GM21423 (cell line): Measurements from ENCODE around the gene FAN1.
A peak's percentile ranks its signal among the peaks of the same experiment; 100 is the strongest.

Source experiments
- ATAC-seq: cut with Tn5 transposase; IDR thresholded peaks from one replicate; pipeline ENCODE4 v1.9.1; 2021; ENCODE audit warnings: mild to moderate bottlenecking, moderate library complexity; ENCODE audit not compliant: unreplicated experiment

Gene FAN1

GRCh38 chr15:30954674-30955073 is 51.0 kb downstream of the FAN1 start:
- ATAC-seq: no peak

DNA sequence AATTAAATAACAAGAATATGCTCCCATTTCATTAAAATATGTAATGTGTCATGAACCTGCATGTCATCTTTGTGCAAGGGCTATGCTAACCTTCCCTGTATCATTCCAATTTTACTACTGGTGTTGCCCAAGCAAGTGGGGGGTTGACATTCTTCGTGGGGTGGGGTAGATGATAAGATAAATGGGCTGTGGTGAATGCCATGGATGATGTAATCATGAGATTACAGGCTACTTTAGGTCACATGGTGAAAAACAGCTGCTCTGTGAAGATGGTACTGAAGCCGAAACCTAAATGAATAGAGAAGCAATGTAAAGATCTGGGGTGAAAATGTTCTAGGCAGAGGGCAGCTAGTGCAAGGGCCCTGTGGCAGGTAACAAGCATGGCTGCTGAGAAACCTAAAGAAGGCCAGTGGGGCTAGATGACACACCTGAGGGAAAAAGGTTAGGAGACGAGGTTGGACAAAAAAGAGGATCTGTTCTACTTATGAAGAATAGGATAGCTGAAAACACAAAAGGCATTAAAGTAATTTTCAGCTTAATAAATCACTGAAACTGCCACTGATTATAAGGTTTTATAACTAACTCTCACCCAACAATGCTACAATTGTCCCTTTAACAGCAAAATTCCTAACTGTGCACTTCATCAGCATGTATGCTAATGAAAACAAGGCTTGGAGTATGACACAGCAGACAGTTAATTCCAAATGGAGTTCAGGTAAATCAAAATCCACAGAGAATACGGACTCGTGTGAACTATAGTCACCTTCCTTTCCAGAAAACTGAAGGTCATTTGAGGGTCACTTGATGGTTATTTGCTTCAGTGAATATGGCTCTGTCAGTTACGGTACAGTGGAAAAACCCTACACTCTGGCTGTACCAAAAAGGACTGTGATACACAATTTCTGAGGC is 52.8 kb downstream of the FAN1 start:
- no peak for ATAC-seq

- no peak for ATAC-seq
These were observed 54.5 kb downstream of the FAN1 start for GRCh38 chr15:30958219-30958618.

DNA sequence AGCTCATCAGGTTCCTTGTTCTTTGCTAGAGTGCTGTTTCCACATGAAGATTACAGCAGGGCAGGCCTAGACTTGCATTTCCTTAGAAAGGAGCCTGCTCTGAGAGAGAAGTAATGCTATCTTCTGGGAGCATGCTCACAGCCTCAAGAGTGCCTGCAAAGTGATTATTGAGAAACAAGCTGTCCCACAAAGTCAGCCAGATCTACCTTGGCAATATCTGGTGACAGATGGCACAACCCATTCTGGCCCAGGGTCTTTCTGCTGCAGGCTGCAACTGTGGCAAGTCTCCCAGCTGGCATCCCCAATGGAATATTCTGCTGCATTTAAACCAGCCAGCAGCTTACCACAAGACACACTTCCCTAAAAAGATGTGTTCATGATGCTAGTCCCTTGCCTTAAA is 58.4 kb downstream of the FAN1 start:
- no peak for ATAC-seq

GRCh38 chr15:30962659-30963058 is 58.9 kb downstream of the FAN1 start:
- ATAC-seq: no peak

DNA sequence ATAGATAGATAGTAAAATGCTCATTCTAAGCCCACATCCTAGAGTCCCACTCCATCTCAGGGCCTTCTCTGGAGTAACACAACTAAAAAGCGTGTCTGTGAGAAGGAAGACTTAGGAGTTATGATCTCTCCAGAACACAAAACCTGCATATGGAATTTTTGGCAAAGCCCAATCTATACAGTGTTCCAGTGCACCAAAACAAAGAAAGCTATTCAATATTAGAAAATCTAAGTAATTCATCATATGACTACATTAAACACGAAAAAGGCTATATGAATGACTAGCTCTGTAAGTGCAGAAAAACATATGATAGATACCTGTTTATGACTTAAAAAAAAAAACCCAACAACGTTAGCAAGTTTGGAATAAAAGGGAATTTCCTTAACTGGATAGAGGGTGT is 60.0 kb downstream of the FAN1 start:
- ATAC-seq: no peak

DNA sequence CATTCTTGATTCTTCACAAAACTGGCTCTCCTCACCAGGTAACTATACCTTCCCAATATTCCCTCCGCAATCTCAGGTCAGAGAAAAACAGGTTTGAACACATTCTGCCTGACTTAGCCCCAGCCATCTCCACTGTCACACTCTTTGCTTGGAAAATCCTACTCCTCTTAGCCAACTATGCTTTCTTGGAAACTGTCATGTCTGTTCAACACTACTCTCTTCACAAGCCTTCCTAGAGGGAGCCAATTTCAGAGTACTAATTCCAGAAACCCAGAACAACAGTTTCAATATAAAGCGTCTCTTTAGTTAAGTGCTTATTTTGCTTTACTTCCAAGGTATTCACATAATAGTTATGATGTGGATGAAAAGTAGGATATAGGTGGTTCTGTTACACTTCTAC is 66.0 kb downstream of the FAN1 start:
- ATAC-seq: no peak

DNA sequence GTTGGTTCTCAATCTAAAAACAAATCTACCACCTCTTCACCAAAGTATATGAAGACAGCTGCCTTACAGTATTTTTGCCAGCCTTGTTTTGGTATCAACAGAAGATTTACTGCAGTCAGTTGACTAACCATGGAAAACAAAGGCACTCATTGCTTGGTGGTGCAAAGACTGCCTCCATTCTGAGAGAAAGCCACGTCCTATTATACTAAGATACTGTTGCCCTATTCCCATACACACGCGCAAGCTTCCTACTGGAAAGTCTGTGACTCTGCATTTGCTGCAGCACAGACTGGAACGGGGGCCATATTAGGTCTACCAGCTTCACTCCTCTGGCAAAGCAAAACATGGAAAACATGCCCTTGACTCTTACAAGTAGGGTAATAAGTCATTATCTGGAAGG is 69.7 kb downstream of the FAN1 start:
- no peak for ATAC-seq

DNA sequence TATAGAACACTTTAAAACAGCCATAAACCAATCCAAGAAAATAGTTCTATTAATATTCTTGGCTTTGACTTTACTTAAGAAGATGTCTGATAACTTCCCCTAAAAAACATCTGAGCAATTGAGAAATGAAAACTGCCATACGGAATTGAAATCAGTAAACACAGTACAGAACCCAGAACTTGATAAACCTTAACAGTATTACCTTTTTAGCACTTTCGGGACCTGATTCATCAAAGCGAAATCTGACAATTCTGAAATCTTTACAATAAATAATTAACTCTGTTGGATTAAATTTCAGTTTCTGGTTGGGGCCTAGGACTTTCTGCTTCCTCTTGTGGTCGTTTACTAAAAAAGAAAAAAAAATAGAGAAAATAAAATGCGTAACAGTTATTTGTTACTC is 70.4 kb downstream of the FAN1 start:
- peak; percentile 71 for ATAC-seq

DNA sequence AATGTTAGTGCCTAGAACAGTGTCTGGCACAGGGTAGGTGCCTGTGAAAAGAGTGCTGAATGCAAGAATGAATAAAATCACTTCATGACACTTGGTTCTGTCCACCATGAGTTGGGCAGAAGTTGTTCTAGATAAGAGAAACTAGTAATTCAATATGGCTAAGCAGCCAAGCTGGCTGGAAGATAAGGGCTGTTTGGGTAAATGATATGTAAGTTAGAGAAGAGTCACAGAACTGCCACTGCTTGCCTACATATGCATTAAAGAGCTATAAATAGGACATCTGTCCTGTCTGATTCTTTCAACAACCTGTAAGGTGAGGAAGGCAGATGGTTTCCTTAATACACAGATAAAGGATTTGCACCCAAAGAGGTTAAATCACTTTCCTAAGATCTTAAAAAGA is 74.6 kb downstream of the FAN1 start:
- ATAC-seq: no peak

GRCh38 chr15:30979457-30979856 is 75.7 kb downstream of the FAN1 start:
- ATAC-seq: no peak

DNA sequence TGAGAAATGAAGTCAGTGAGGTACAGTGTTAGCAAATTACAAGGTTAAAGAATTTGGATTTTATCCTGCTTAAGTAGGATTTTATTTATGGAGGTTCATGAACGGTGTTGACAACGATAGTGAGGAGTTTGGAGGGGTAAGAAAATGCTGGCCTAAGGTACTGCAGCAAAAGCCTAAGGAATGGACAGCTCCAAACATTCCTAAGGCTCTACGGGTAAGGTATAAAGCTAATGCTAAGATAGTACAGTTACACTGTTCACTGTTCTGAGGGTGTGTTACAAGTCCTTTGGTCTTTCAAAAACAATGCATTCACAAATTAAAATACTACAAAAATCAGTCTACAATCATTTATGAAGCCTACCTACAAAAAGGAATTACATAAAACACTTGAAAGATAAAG is 80.4 kb downstream of the FAN1 start:
- no peak for ATAC-seq

- ATAC-seq: no peak
These were observed 80.8 kb downstream of the FAN1 start for GRCh38 chr15:30984542-30984941.

- no peak for ATAC-seq
These were observed 81.4 kb downstream of the FAN1 start for GRCh38 chr15:30985081-30985531.

DNA sequence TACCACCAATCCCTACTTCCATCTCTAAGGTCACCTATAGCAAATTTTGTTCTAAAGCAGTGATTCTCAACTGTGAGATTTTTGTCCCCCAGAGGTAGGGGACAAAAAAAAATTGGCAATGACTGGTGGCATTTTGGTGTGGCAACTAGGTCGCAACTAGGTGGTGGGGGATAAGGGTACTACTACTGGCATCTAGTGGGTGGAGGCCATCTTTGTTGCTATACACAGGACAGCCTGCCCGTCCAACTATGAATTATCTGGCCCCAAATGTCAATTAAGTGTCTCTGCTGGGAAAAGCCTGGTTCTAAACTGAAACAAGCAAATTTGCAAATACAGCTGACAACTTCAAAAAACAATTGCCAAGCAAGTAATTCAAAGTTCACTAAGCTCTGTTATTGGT is 86.3 kb downstream of the FAN1 start:
- ATAC-seq: no peak

DNA sequence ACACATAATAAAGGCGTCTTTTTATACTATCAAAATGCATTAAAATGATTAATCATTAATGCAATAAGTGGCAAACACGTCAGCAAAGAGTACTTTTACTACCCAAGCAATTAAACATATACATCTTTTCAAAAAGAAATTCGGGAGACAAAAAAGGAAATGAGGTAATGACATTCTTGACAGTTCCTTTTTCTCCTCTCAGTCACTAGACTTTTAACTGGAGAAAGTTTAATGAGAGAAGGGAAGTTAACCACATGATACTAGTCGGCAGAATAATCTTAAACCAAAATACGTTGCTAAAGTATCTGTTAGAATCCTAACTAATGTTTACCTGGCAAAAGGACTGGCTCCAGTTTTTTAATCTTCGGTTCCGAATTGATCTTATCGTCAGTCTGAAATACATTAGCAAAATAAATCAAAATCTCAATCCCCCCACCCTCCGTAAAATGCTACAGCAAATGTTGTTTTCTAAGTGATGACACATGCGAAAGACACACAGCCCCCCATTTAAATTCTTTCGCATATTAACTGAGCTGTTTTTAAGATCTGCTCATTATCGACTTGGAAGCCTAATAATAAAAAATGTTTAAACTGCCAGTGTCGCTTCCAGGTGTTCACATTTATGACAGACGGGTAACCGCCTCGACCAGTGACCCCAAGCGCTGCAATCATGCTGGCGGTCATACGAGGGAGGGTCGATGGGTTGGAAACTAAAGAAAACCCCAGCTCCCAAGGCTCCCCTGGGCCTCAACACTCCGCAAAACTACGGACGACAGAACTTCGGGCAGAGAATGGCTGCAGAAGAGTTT is 86.9 kb downstream of the FAN1 start:
- ATAC-seq: no peak

GRCh38 chr15:30991255-30992235 is 87.8 kb downstream of the FAN1 start, which contains the start of gene MTMR10:
Gene MTMR10, minus strand, starts transcription at chr15:30991628. Its CDS starts 122 bp downstream, at chr15:30991506.
- peak; percentile 90 for ATAC-seq

GRCh38 chr15:30992249-30992864 is 88.6 kb downstream of the FAN1 start:
- ATAC-seq: no peak
